Suprapubic skin (tissue), 4 donors: Measurements from ENCODE around the gene MBOAT2.

ENCODE experiments used
- CTCF ChIP-seq, 2 donors: fragments of 200-600 bp in 1 of 2; fragments of 450-650 bp in 1 of 2; sonication (generic) in 1 of 2; IDR thresholded peaks; one replicate each; pipeline ENCODE4 v1.5.1; 2016 to 2019; ENCODE audit warnings: antibody characterized with exemption in 2 of 2, mild to moderate bottlenecking in 1 of 2, moderate library complexity in 1 of 2
- EP300 ChIP-seq: sonication (generic); formaldehyde crosslinking; IDR thresholded peaks from one replicate; pipeline ENCODE4 v1.6.1; 2017; ENCODE audit warnings: antibody characterized with exemption
- POLR2A ChIP-seq, 2 donors: fragments of 450-650 bp; IDR thresholded peaks; one replicate each; pipeline ENCODE4 v1.6.1; 2017; ENCODE audit warnings: antibody characterized with exemption in 2 of 2, mild to moderate bottlenecking in 2 of 2, moderate library complexity in 2 of 2
- POLR2AphosphoS5 ChIP-seq, 3 donors: sonication (generic); formaldehyde crosslinking; IDR thresholded peaks; one replicate each; pipeline ENCODE4 v1.6.1; 2017; ENCODE audit warnings: antibody characterized with exemption in 3 of 3

DNA sequence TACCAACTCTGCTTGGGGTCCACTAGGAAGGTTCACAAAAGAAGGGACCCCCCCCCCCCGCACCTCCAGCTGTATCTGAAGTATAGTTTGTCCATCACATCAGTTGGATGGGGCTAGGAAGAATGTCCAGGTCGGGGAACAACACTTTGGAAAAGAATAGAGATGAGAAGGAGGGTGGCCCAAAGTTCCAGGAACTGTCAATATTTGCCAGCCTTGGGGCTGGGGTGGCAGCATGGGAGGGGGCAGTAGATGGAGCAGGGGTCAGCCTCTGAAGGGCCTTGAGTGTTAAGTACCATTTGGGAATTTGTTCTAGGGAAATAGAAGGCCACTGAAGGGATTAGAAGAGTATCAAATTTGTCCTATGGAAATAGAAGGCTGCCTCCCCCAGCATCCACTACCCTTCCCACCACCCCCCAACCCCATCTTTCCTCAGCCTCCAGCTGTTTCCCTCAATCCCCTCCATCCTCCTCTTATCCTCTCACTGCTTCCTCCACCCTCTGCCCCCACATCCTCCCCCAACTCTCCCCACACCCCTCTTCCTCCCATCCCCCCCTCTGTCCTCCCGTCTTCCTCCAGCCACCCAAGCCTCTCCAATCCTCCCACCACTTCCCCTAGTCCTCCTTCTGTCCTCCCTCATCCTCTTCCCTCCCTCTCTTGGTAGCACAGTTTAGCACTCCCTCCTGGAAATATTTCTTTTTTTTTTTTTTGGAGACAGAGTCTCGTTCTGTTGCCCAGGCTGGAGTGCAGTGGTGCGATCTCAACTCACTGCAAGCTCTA is 164.1 kb downstream of the MBOAT2 start:
- no peak for TF ChIP-seq CTCF (IDR thresholded peaks at IDR 0.05)
- TF ChIP-seq POLR2AphosphoS5 (IDR thresholded peaks at IDR 0.05): no peak
- TF ChIP-seq POLR2A (IDR thresholded peaks at IDR 0.05): no peak
- TF ChIP-seq EP300: no peak
